Uterine smooth muscle cell (primary cell): ENCODE results near the gene RAB3C. TPM values are rescaled to one million over a fixed set of nuclear protein-coding genes. Genes with fewer than 3 reads are reported as not detected.

Source experiments
- total RNA-seq: library from RNA; depleted of rRNA; stranded (reverse); fragments of >200 nt; gene quantifications from 2 replicates; pipeline ENCODE4 v1.2.3, GENCODE V29; 2014

Gene RAB3C, protein sequence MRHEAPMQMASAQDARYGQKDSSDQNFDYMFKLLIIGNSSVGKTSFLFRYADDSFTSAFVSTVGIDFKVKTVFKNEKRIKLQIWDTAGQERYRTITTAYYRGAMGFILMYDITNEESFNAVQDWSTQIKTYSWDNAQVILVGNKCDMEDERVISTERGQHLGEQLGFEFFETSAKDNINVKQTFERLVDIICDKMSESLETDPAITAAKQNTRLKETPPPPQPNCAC
- not detected in 2 replicates for total RNA-seq

DNA sequence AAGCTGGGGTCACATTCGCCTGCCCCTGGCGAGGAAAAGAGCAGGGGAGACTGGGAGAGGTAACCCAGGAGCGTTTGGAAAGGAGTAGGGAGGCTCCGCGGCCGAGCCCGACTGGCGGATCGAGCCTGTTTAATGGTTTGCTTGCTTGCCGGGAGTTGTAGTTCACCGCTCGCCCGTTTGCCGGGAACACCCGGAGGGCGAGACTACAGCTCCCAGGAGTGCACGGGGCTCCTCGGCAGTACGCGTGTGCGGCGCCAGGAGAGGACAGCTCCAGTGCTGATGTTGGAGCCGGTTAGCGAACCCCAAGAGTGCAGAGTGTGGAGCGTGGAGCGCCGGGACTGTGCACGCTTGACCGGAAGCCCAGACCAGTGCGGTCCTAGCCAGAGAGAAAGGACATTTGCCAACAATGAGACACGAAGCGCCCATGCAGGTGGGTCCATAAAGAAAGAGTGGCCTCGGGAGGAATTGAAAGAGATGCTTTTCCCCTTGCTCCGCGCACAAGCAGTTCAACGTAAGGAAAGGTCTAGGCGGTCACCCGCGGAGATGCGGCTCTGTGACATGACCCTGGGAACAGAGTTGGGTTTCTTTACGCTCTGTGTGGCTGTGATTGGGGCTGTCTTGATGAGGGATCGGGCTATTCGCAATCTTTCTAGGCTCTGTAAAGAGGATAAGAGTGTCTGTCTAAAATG, at the start of gene RAB3C:
TSS of gene RAB3C (plus strand) at position 273 of the 689 bp plus-strand sequence. CDS start at position 407, 134 bp downstream.

Other genes with a start within 250 kb of the RAB3C start
- 136 and 156 TPM in 2 replicates for gene PLK2, start 123.0 kb upstream of the RAB3C start, total RNA-seq
- not detected in 2 replicates for gene GAPT, start 91.6 kb upstream of the RAB3C start, total RNA-seq